Uterus (tissue), 2 donors: ENCODE measurements around the gene PTGER1.

Source experiments
- CTCF ChIP-seq, 4 experiments: fragments of 200-600 bp in 2 of 4; fragments of 450-650 bp in 2 of 4; sonication (generic) in 2 of 4; IDR thresholded peaks; one replicate each; pipeline ENCODE4 v1.5.1; 2016 to 2019; ENCODE audit warnings: antibody characterized with exemption in 4 of 4, mild to moderate bottlenecking in 2 of 4, moderate library complexity in 1 of 4
- POLR2A ChIP-seq, 2 donors: fragments of 450-650 bp; IDR thresholded peaks; one replicate each; pipeline ENCODE4 v1.6.1; 2016; ENCODE audit warnings: antibody characterized with exemption in 2 of 2, mild to moderate bottlenecking in 1 of 2, moderate library complexity in 1 of 2

GRCh38 chr19:14449321-14449720, 25.8 kb downstream of the PTGER1 start:
- TF ChIP-seq CTCF (IDR thresholded peaks at IDR 0.05) (no peak), POLR2A (IDR thresholded peaks at IDR 0.05) (no peak)
